GM19397 (cell line): Measurements from ENCODE around the gene TRAPPC12.

Source experiments
- ATAC-seq: cut with Tn5 transposase; IDR thresholded peaks from one replicate; pipeline ENCODE4 v1.9.1; 2021; ENCODE audit warnings: mild to moderate bottlenecking, moderate library complexity; ENCODE audit not compliant: unreplicated experiment

TRAPPC12 gene

DNA sequence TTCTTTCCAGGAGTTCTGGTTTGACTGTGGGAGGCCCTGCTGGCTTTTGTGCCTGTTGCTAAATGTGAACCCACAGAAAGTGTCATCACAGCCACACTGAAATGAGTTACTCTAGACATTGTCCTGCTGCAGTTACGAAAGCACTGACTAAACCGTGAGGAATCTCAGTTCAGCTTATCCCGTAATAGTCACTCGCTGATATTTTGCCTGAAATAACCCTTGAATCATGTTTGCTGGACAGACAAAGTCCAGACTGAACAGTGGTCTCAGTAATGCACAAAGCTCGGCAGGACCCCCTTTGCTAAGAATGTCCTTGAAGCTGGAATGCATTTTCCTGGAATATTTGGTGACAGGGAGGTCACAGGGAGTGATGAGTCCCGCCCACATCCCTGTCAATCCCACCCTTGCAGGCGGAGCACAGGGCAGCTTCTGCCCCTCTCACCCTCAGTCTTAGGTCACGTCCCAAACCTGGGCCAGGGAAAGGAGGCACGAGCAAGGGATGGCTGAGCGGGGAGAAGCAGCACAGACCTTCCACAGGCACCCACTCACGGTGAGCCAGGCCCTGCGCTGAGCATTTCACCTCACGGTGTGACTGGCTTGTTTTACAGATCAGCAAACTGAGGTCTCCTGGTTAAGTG, 86.5 kb downstream of the TRAPPC12 start:
- ATAC-seq, result no peak

GRCh38 chr2:3466482-3466863, 87.0 kb downstream of the TRAPPC12 start:
- ATAC-seq, result no peak

GRCh38 chr2:3466966-3467365, 87.5 kb downstream of the TRAPPC12 start:
- no peak for ATAC-seq

DNA sequence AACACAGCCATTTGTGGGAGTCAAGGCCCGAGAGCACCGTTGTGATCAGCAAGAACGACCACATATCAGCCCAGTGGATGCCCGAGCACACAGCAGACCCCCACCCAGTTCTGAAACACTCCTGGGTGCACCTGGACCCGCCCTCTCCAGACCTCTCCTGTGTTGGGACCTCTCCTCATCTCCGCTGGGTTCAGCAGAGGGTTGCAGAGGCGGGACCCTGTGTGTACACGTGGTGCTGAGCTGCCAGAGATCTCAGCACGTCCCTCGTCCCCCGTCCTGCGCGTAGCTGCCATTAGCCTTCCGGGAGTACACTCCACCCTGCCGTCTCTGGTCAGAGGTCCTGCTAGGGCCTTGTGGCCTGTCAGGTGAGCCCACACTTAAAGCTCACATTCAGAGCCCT, 88.2 kb downstream of the TRAPPC12 start:
- ATAC-seq, result no peak

- ATAC-seq, result no peak
These were observed 88.9 kb downstream of the TRAPPC12 start for GRCh38 chr2:3468296-3468988.

DNA sequence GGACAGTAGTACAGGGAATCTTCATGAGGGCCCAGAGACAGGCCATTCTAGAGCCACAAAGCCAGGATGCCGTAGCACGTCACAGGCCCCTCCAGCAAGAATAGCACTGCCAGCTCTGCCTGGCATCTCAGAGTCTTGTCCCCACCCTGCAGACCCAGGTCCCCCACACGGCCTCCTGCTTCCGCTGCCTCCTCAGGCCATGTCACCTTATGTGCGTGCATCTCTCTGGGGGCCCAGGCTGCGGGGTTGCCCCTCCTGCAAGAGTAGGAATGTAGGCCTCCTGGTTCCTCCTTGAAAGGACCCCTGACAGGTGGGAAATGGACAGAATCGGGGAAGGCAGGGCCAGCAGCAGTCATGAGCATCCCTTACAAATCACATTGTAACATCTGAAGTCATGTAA, 90.0 kb downstream of the TRAPPC12 start:
- ATAC-seq, result no peak

- no peak for ATAC-seq
These were observed 90.7 kb downstream of the TRAPPC12 start for GRCh38 chr2:3470166-3470651.

- no peak for ATAC-seq
These were observed 91.6 kb downstream of the TRAPPC12 start for GRCh38 chr2:3470856-3471737.

GRCh38 chr2:3472296-3472695, 92.8 kb downstream of the TRAPPC12 start:
- no peak for ATAC-seq

DNA sequence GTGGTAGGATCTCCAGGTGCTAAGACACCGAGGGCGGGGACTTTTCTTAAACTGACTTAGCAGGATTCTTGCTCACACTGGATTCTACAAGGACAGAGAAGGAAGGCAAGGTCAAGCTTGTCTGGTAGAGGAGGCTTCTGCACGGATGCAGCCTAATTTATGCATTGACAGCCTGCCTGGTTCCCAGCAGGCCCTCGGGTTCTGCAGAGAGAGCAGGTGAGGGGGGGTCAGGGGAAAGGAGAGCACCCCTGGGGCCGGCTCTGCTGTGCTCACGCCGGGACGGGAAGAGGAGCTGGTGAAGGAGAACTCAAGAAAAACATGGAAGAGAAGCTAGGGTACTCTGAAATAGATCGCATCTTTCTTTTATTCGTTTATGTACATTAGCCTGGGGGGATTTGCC, 93.5 kb downstream of the TRAPPC12 start:
- no peak for ATAC-seq

- ATAC-seq, result no peak
These were observed 96.3 kb downstream of the TRAPPC12 start for GRCh38 chr2:3475771-3476170.

DNA sequence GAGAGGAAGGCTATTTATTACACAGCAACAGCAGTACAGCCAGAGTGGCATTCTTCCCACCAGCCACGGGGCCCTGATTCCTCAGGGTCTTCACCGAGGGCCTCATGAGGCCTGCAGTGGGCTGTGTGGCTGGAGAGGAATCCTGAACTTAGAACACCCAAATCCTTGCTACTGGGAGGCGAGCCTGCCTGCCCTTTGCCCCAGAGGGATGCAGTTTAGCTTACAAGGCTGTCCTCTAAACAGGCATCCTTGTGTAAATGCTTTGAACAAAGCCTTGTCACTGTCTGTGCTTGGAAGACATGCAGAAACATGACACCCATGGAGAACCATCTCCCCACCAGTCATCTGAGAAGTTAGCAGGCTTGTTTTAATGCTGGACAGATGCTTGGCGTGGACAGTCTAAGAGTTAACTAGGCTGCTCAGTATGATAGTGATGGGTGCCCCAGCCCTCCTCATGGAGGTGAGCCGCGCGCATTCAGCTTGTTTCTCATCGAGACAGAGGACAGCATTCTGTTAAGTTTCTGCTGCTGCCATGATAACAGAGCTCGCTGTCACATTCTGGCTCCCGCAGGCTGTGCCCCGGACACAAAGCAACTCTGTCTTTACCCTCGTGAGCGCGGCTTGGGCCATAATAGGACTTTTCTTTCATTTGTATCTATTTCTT, 97.0 kb downstream of the TRAPPC12 start:
- no peak for ATAC-seq

GRCh38 chr2:3476985-3477327, 97.5 kb downstream of the TRAPPC12 start:
- no peak for ATAC-seq

DNA sequence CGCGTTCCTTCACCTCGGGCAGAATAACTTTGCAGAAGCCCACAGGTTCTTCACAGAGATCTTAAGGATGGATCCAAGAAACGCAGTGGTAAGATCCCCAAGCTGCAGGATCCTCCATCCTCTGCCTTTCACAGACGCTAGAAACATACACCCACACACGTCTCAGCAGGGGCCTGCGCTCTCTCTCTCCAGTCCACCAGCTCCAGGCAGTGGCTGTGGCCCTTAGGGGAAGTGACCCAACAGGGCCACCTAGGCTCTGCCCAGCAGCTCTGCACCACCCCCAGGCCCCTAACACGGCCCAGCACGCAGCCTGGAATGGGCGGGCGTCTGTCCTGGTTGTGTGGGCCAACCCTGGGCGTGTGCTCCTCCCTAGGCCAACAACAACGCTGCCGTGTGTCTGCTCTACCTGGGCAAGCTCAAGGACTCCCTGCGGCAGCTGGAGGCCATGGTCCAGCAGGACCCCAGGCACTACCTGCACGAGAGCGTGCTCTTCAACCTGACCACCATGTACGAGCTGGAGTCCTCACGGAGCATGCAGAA, 99.4 kb downstream of the TRAPPC12 start:
- no peak for ATAC-seq

DNA sequence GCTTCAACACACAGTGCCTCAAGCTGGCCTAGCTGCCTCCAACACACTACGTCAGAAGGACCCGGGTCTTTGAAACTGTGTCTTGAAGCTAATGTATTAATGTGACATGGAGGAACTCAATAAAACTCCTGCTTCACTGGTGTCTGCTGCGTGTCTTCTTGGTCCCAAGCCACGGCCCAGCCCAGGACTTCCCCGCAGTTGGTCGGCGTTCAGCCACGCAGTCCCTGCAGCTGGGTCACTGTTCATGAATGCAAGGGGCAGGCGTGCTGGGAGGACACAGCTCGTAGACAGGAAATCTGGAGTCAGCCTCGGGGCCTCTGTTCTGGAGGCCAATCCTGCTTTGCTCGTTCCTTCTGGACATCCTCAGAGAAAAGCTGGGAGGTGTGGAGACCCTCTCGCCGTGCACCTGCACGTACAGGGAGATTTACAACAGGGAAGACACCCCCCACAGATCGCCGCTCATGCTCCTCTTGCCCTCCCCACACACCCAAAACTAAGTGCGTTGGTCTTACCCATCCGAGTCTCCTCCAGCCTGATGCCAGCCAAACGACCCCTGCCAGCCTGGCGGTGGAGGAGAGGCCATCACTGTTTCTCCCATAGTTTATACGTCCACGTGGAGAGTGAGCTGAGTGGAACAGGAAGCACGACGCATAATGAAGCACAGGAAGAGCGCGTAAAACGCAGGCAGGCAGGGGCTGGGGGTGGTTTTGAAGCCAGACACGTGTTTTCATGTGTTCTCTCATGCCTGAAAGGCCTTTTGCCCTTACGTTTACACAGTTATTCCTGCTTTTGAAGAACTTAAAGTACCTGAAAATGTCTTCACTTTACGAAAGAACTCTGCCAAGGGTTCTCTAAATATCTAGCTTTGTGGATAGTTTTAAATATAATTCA, 100.2 kb downstream of the TRAPPC12 start:
- no peak for ATAC-seq

DNA sequence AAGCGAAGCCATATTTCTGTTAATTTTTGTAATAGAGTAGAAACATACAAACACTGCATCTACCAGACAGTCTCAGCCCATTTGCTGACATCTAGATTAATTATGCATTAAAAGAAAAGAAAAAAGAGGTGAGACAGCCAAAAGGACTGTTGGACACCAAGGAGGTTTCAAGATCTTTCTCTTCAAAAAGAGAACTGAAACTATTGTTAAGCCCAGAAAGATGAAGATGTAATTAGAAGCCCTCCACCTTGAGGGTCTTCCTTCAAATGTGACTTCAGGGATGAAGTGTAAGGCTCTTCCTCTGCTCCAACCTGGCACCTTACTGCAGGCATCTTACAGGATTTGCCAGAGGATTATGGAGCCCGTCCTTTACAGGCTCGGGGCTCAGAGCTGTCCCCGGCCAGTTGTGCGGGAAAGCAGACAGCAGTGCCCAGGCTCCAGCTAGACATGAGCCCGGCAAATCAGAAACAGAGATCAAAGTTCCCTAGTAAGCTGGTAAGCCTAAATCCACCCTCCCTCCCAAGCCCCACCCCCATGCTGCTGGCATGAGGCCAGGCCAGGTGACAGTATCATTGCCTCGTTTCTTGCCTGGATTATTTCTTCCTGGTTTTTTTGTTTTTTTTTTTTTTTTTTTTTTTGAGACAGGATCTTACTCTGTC, 101.0 kb downstream of the TRAPPC12 start:
- no peak for ATAC-seq

GRCh38 chr2:3481011-3481400, 101.5 kb downstream of the TRAPPC12 start:
- no peak for ATAC-seq

DNA sequence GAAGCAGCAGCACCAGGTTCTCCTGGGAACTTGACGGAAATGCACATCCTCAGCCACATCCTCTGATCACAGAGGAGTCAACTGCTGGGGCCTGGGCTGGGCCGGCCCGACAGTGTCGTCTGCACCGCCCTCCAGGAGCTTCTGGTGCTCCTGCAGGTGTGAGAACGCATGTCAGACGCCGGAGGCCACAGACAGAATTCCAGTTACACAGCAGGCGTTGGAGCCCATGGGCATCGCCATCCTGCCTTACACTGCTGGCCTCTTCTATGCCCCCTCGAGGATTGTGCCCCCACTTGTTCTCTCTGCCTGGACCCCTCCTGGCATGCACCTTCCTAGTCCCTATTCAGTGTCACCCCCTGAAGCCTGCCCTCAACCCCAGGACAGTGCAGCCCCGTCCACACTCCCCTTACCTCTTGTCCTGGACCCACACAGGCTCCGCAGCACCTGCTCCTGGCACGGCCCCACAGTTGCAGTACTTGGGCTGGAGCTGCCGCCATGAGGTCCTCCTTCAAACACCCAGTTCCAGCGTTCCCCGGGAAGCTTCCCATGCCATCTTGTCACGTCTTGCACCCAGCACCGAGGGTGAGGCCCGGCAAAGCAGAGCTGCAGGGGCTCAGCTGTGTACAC, 102.4 kb downstream of the TRAPPC12 start:
- no peak for ATAC-seq

GRCh38 chr2:3482363-3482821, 102.9 kb downstream of the TRAPPC12 start:
- ATAC-seq, result no peak
